ENCODE results near the gene LSAMP.

DNA sequence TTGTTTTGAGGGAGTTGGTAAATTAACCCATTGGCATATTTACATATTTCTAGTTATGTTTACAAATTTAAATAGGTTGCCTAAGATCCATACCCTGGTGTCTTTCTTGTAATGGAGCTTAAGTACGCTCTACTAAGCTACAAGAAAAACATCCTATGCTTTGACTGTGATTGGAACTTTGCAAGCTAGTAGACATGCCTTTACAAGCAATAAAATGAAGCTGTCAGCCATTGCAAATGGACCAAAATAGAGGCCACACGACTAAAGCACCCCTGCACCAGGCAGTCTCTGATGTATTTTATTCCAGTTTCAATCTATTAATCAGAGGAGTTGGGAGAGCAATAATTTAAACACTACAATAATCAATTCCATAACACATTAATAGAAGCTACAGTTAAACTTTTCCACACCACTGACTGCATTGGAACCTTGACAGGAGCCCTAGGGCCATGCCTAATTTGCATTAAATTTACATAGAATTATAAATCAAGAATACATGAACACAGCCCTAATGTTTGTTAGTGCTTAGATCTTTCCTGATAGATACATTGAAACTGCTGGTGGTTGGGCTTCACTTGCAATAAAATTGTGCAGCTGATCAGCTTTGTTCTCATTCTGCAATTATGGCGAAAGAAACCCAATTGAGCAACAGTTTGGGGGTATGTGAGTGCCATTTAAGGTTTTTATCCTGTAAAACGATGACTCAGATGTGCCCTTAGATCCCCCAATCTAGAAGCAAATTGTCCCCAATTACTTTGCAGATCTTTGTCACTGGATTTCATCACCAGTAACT, 360.1 kb downstream of the LSAMP start:
- TF ChIP-seq, protein P1, sequence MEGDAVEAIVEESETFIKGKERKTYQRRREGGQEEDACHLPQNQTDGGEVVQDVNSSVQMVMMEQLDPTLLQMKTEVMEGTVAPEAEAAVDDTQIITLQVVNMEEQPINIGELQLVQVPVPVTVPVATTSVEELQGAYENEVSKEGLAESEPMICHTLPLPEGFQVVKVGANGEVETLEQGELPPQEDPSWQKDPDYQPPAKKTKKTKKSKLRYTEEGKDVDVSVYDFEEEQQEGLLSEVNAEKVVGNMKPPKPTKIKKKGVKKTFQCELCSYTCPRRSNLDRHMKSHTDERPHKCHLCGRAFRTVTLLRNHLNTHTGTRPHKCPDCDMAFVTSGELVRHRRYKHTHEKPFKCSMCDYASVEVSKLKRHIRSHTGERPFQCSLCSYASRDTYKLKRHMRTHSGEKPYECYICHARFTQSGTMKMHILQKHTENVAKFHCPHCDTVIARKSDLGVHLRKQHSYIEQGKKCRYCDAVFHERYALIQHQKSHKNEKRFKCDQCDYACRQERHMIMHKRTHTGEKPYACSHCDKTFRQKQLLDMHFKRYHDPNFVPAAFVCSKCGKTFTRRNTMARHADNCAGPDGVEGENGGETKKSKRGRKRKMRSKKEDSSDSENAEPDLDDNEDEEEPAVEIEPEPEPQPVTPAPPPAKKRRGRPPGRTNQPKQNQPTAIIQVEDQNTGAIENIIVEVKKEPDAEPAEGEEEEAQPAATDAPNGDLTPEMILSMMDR (IDR thresholded peaks at IDR 0.05), result no peak
- TF ChIP-seq POLR2AphosphoS5 (IDR thresholded peaks at IDR 0.05) (no peak), POLR2A (IDR thresholded peaks at IDR 0.05) (no peak), EP300 (IDR thresholded peaks at IDR 0.05) (no peak)
